ENCODE results near the gene HTR1E. TPM values are rescaled to one million over a fixed set of nuclear protein-coding genes. Genes with fewer than 3 reads are reported as not detected.

HTR1E gene
- total RNA-seq, 4 donors from 2014 or later, result not detected

- TF ChIP-seq, protein P1, sequence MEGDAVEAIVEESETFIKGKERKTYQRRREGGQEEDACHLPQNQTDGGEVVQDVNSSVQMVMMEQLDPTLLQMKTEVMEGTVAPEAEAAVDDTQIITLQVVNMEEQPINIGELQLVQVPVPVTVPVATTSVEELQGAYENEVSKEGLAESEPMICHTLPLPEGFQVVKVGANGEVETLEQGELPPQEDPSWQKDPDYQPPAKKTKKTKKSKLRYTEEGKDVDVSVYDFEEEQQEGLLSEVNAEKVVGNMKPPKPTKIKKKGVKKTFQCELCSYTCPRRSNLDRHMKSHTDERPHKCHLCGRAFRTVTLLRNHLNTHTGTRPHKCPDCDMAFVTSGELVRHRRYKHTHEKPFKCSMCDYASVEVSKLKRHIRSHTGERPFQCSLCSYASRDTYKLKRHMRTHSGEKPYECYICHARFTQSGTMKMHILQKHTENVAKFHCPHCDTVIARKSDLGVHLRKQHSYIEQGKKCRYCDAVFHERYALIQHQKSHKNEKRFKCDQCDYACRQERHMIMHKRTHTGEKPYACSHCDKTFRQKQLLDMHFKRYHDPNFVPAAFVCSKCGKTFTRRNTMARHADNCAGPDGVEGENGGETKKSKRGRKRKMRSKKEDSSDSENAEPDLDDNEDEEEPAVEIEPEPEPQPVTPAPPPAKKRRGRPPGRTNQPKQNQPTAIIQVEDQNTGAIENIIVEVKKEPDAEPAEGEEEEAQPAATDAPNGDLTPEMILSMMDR (IDR thresholded peaks at IDR 0.05; ENCODE audit: low read depth), result no peak
Observed at GRCh38 chr6:87012035-87012434, 74.7 kb downstream of the HTR1E start.

DNA sequence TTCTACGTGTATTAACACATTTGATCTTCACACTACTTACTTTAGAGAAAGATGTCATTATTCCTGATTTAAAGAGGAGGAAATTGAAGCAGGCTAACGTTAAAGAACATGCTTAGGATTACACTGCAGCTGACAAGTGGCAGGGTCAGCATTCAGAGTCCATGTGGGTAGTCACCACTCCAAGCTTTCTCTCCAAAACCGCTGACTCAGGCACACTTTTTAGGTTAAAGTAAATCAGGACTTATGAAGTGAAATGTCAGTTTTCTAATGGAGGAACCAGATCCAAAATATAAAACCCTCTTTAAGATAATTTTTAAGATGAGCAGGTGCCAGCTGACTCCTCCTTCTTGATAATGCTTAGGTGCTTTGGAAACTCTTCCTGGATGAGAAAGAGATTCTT lies 75.4 kb downstream of the HTR1E start:
- TF ChIP-seq, protein P1 (IDR thresholded peaks at IDR 0.05; ENCODE audit: low read depth), result no peak

- TF ChIP-seq, protein P1 (IDR thresholded peaks at IDR 0.05; ENCODE audit: low read depth), result no peak
Observed at GRCh38 chr6:87016772-87017171, 79.4 kb downstream of the HTR1E start.

- TF ChIP-seq, protein P1 (IDR thresholded peaks at IDR 0.05; ENCODE audit: low read depth), result no peak
Observed at GRCh38 chr6:87027021-87027420, 89.7 kb downstream of the HTR1E start.

DNA sequence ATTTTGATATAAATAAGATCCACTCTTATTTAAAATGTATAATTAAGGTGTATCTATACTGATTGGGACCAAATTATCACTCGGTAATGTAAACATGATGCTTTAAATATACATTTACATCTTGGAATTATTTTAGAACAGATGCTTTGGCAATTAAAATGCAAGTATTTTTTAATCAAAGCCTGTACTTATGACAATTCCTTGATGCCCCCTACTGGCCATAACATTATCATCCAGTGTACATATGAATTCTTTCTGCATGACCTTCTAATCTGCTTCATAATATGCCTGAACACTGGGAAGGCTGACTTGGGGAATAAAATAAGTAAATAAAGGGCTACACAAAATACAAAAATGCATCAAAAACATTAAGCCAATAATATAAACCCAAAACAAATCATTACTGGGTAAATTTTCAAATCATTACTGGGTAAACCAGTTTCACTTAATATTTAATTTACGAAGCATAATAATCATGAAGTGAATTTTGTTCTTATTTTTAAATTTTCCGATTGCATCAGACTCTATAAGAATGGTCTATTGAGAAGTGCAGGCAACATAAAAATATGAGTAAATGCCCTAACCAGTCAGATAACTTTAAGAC lies 92.5 kb downstream of the HTR1E start:
- TF ChIP-seq, protein P1 (IDR thresholded peaks at IDR 0.05; ENCODE audit: low read depth), result no peak

DNA sequence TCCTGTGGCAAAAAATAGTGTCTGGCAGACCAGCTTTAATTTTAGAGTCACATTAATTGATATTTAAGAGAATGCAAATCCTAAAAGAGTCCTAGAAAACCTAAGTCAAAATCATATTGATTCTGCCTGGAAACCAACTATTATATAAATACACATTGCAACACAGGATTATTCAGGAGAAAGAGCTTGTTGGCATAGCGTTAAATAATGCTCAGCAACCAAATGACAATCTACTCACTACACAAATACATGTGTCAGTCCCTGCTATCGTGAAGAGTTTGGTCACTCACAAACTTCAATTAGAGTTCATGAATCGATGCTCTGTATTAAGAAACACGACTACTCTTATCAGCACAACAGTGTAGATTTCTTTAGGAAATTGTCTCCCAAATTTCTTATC lies 103.4 kb downstream of the HTR1E start:
- TF ChIP-seq, protein P1 (IDR thresholded peaks at IDR 0.05; ENCODE audit: low read depth), result no peak

GRCh38 chr6:87045521-87046075 lies 108.3 kb downstream of the HTR1E start:
- TF ChIP-seq, protein P1 (IDR thresholded peaks at IDR 0.05; ENCODE audit: low read depth), result no peak
